Ishikawa (cell line): Measurements from ENCODE around the gene TUBA3C.

ENCODE experiments used
- CEBPB ChIP-seq: IDR thresholded peaks from 2 replicates; pipeline ENCODE4 v1.6.1; 2012
- CREB1 ChIP-seq: IDR thresholded peaks from 2 replicates; pipeline ENCODE4 v1.6.1; 2012; ENCODE audit warnings: low read depth
- EGR1 ChIP-seq: IDR thresholded peaks from 2 replicates; pipeline ENCODE4 v1.6.1; 2012
- EP300 ChIP-seq: IDR thresholded peaks from 2 replicates; pipeline ENCODE4 v1.6.1; 2012; ENCODE audit warnings: borderline replicate concordance
- FOXM1 ChIP-seq: IDR thresholded peaks from 2 replicates; pipeline ENCODE4 v1.6.1; 2012; ENCODE audit warnings: low read depth, borderline replicate concordance
- MAX ChIP-seq: IDR thresholded peaks from 2 replicates; pipeline ENCODE4 v1.6.1; 2012
- NFIC ChIP-seq: IDR thresholded peaks from 2 replicates; pipeline ENCODE4 v1.6.1; 2012
- RAD21 ChIP-seq: IDR thresholded peaks from 2 replicates; pipeline ENCODE4 v1.6.1; 2012; ENCODE audit warnings: low read depth
- REST ChIP-seq: IDR thresholded peaks from 2 replicates; pipeline ENCODE4 v1.6.1; 2012; ENCODE audit warnings: low read depth, mild to moderate bottlenecking
- TAF1 ChIP-seq: IDR thresholded peaks from 2 replicates; pipeline ENCODE4 v1.6.1; 2012; ENCODE audit warnings: low read depth, mild to moderate bottlenecking
- TCF12 ChIP-seq: IDR thresholded peaks from 2 replicates; pipeline ENCODE4 v1.6.1; 2012; ENCODE audit warnings: low read depth
- TEAD4 ChIP-seq: IDR thresholded peaks from 2 replicates; pipeline ENCODE4 v1.6.1; 2012
- USF1 ChIP-seq: IDR thresholded peaks from 2 replicates; pipeline ENCODE4 v1.6.1; 2012
- YY1 ChIP-seq: IDR thresholded peaks from 2 replicates; pipeline ENCODE4 v1.6.1; 2012; ENCODE audit warnings: low read depth
- ZBTB7A ChIP-seq: IDR thresholded peaks from 2 replicates; pipeline ENCODE4 v1.6.1; 2012; ENCODE audit warnings: low read depth

Gene TUBA3C

GRCh38 chr13:19161308-19161707 is 20.3 kb downstream of the TUBA3C start:
- no peak for TF ChIP-seq NFIC
- TF ChIP-seq ZBTB7A, result no peak
- no peak for TF ChIP-seq MAX
- no peak for TF ChIP-seq REST
- no peak for TF ChIP-seq FOXM1
- no peak for TF ChIP-seq TCF12
- no peak for TF ChIP-seq USF1
- TF ChIP-seq CEBPB, result no peak
- TF ChIP-seq EGR1, result no peak
- TF ChIP-seq TAF1, result no peak

GRCh38 chr13:19159761-19160420 is 21.7 kb downstream of the TUBA3C start:
- no peak for TF ChIP-seq MAX
- TF ChIP-seq EGR1, result no peak
- no peak for TF ChIP-seq RAD21
- TF ChIP-seq ZBTB7A, result no peak
- no peak for TF ChIP-seq TEAD4

- TF ChIP-seq CEBPB (no peak), FOXM1 (no peak), ZBTB7A (no peak), EP300 (no peak), RAD21 (no peak), REST (no peak), NFIC (no peak), TEAD4 (no peak), MAX (no peak)
Observed at GRCh38 chr13:19159181-19159580, 22.4 kb downstream of the TUBA3C start.

- TF ChIP-seq EGR1 (no peak), USF1 (no peak), NFIC (no peak), TAF1 (no peak), EP300 (no peak), YY1 (no peak), CREB1 (no peak), FOXM1 (no peak), MAX (no peak), ZBTB7A (no peak), REST (no peak), TCF12 (no peak), RAD21 (no peak), CEBPB (no peak), TEAD4 (no peak)
Observed at GRCh38 chr13:19158526-19159174, 23.0 kb downstream of the TUBA3C start.
